HepG2 (cell line): ENCODE results near the gene ZNF446. TPM values are rescaled to one million over a fixed set of nuclear protein-coding genes. Genes with fewer than 3 reads are reported as not detected.

Source experiments
- FOXM1 ChIP-seq: sonication (generic); formaldehyde crosslinking; IDR thresholded peaks from 2 replicates; pipeline ENCODE4 v1.5.0; 2020; ENCODE audit warnings: missing genetic modification reagents
- MTA1 ChIP-seq: sonication (generic); formaldehyde crosslinking; IDR thresholded peaks from 2 replicates; pipeline ENCODE4 v1.4.0; 2020; ENCODE audit warnings: missing genetic modification reagents, mild to moderate bottlenecking, borderline replicate concordance
- SNAPC4 ChIP-seq: sonication (generic); formaldehyde crosslinking; IDR thresholded peaks from 2 replicates; pipeline ENCODE4 v1.4.0; 2020; ENCODE audit warnings: mild to moderate bottlenecking, missing genetic modification reagents
- TRIM24 ChIP-seq: sonication (generic); formaldehyde crosslinking; IDR thresholded peaks from 2 replicates; pipeline ENCODE4 v1.8.0; 2022; ENCODE audit warnings: mild to moderate bottlenecking, missing genetic modification reagents
- ZMAT5 ChIP-seq: sonication (generic); formaldehyde crosslinking; IDR thresholded peaks from 2 replicates; pipeline ENCODE4 v1.5.0; 2020; ENCODE audit warnings: mild to moderate bottlenecking, low read depth, missing genetic modification reagents, borderline replicate concordance
- ZMYM3 ChIP-seq: sonication (generic); formaldehyde crosslinking; IDR thresholded peaks from 2 replicates; pipeline ENCODE4 v1.5.1; 2020; ENCODE audit warnings: mild to moderate bottlenecking, missing genetic modification reagents
- ZNF160 ChIP-seq: sonication (generic); formaldehyde crosslinking; IDR thresholded peaks from 2 replicates; pipeline ENCODE4 v1.8.0; 2022; ENCODE audit warnings: mild to moderate bottlenecking, inconsistent platforms, missing genetic modification reagents
- ZNF232 ChIP-seq: sonication (generic); formaldehyde crosslinking; IDR thresholded peaks from 2 replicates; pipeline ENCODE4 v1.4.0; 2020; ENCODE audit warnings: missing genetic modification reagents, borderline replicate concordance
- ZNF263 ChIP-seq: sonication (generic); formaldehyde crosslinking; IDR thresholded peaks from 2 replicates; pipeline ENCODE4 v1.4.0; 2020; ENCODE audit warnings: missing genetic modification reagents
- ZNF501 ChIP-seq: sonication (generic); formaldehyde crosslinking; IDR thresholded peaks from 2 replicates; pipeline ENCODE4 v1.5.1; 2020; ENCODE audit warnings: mild to moderate bottlenecking, moderate library complexity, missing genetic modification reagents
- ZNF558 ChIP-seq: sonication (generic); formaldehyde crosslinking; IDR thresholded peaks from 2 replicates; pipeline ENCODE4 v1.9.0; 2022; ENCODE audit warnings: mild to moderate bottlenecking, missing genetic modification reagents, borderline replicate concordance
- polyA plus RNA-seq, 8 experiments: library from polyadenylated mRNA; depleted of rRNA in 3 of 8; stranded (reverse) in 7 of 8; unstranded in 1 of 8; fragments of >200 nt; fragmentation: Illumina TruSeq in 4 of 8; extraction: Trizol in 4 of 8; gene quantifications; 2 replicates each; pipeline versions ENCODE4 v1.2.1 to v1.2.3, GENCODE V29; 2011 to 2016; ENCODE audit warnings: low read depth in 4 of 8, missing spikeins in 1 of 8, mixed read lengths in 1 of 8; ENCODE audit not compliant: insufficient read depth in 1 of 8
- total RNA-seq, 5 experiments: library from RNA; depleted of rRNA; stranded (reverse); fragments of >200 nt; fragmentation: Illumina TruSeq; extraction: Trizol; gene quantifications; 2 replicates each; pipeline ENCODE4 v1.2.3, GENCODE V29; 2016; ENCODE audit warnings: low read depth in 1 of 5
- TF ChIP-seq, protein P1 (sequence below): sonication (generic); formaldehyde crosslinking; IDR thresholded peaks from 2 replicates; pipeline ENCODE4 v1.4.0; 2020; ENCODE audit warnings: missing genetic modification reagents
- TF ChIP-seq, protein P2 (sequence below): sonication (generic); formaldehyde crosslinking; IDR thresholded peaks from 2 replicates; pipeline ENCODE4 v1.4.0; 2020; ENCODE audit warnings: missing genetic modification reagents, borderline replicate concordance

Gene ZNF446
- total and polyA plus RNA-seq, 2 of the 13 experiments (the other 11 are each of a cell fraction or from before 2014, with no cell fraction given): 3.0 to 3.6 TPM

DNA sequence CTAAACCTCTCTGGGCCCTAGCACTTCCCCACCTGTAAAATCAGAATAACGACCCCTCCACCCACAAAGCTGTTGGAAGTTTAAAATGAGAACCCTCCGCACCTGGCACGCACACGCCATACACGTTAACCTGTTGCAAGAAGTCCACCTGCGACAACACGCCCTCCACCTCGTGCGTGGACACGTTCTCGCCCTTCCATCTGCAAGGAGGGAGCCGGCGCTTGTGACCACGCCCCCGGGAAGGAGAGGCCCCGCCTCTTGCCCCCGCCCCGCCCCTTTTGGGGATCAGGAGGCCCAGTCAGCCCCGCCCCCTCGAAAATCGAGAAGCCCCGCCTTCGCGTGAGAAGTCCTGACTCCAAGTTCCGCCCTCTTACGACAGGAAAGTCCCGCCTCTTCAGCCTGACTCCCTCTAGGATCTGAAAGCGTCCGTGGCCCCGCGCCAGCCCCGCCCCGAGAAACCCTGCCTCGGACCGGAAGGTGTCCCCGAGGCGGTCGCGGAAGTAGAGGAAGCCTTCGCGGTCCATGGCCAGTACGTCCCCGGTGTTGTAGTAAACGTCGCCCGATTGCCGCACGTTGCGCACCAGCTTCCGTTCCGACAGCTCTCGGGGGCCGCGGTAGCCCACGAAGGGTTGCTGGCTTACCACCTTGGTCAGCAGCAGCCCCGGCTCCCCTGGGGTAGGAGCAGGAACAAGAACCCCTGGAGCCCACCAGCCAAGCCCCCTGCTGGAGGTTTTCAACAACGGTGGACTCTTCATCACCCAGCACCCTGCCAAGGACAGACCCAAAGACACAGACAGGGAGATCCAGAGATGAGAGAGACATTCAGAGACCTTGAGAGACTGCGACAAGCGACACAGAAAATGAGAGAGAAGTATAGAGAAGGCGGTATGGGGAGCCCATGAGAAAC lies 23.1 kb downstream of the ZNF446 start (continued):
- 0 out of 2 replicates have a peak, but pooled peaks have one; percentile 79 for TF ChIP-seq SNAPC4 (CRISPR knock-in tag)
- peak; percentile 72; the same call in 1 of the 2 replicates for TF ChIP-seq MTA1 (CRISPR knock-in tag)
- no peak for TF ChIP-seq ZMAT5 (CRISPR knock-in tag)
- no peak for TF ChIP-seq FOXM1 (CRISPR knock-in tag)
- peak; percentile 85 for TF ChIP-seq ZNF501 (CRISPR knock-in tag)
- TF ChIP-seq, protein P1, sequence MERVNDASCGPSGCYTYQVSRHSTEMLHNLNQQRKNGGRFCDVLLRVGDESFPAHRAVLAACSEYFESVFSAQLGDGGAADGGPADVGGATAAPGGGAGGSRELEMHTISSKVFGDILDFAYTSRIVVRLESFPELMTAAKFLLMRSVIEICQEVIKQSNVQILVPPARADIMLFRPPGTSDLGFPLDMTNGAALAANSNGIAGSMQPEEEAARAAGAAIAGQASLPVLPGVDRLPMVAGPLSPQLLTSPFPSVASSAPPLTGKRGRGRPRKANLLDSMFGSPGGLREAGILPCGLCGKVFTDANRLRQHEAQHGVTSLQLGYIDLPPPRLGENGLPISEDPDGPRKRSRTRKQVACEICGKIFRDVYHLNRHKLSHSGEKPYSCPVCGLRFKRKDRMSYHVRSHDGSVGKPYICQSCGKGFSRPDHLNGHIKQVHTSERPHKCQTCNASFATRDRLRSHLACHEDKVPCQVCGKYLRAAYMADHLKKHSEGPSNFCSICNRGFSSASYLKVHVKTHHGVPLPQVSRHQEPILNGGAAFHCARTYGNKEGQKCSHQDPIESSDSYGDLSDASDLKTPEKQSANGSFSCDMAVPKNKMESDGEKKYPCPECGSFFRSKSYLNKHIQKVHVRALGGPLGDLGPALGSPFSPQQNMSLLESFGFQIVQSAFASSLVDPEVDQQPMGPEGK (CRISPR knock-in tag): peak; percentile 77
- no peak for TF ChIP-seq ZNF160 (CRISPR knock-in tag)
- TF ChIP-seq ZNF558 (CRISPR knock-in tag): no peak
- TF ChIP-seq ZNF232 (CRISPR knock-in tag): 0 out of 2 replicates have a peak, but pooled peaks have one; percentile 36
- TF ChIP-seq ZNF263 (CRISPR knock-in tag): no peak; the same call in 1 of the 2 replicates
- TF ChIP-seq, protein P2, sequence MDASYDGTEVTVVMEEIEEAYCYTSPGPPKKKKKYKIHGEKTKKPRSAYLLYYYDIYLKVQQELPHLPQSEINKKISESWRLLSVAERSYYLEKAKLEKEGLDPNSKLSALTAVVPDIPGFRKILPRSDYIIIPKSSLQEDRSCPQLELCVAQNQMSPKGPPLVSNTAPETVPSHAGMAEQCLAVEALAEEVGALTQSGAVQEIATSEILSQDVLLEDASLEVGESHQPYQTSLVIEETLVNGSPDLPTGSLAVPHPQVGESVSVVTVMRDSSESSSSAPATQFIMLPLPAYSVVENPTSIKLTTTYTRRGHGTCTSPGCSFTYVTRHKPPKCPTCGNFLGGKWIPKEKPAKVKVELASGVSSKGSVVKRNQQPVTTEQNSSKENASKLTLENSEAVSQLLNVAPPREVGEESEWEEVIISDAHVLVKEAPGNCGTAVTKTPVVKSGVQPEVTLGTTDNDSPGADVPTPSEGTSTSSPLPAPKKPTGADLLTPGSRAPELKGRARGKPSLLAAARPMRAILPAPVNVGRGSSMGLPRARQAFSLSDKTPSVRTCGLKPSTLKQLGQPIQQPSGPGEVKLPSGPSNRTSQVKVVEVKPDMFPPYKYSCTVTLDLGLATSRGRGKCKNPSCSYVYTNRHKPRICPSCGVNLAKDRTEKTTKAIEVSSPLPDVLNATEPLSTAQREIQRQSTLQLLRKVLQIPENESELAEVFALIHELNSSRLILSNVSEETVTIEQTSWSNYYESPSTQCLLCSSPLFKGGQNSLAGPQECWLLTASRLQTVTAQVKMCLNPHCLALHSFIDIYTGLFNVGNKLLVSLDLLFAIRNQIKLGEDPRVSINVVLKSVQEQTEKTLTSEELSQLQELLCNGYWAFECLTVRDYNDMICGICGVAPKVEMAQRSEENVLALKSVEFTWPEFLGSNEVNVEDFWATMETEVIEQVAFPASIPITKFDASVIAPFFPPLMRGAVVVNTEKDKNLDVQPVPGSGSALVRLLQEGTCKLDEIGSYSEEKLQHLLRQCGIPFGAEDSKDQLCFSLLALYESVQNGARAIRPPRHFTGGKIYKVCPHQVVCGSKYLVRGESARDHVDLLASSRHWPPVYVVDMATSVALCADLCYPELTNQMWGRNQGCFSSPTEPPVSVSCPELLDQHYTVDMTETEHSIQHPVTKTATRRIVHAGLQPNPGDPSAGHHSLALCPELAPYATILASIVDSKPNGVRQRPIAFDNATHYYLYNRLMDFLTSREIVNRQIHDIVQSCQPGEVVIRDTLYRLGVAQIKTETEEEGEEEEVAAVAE (CRISPR knock-in tag): peak; percentile 87
- no peak for TF ChIP-seq TRIM24 (CRISPR knock-in tag)
- peak; percentile 74; the same call in 1 of the 2 replicates for TF ChIP-seq ZMYM3 (CRISPR knock-in tag)
